VCaP (cell line): ENCODE results near the gene CHAF1B.

Experiments
- H3K27ac ChIP-seq: fragments of 450-650 bp; 2 replicates; pipeline ENCODE4 v1.5.1; 2017
- TF ChIP-seq, protein P1 (sequence below): fragments of 450-650 bp; conservative IDR thresholded peaks from 2 replicates; pipeline ENCODE4 v1.5.1; 2017; ENCODE audit warnings: mild to moderate bottlenecking, moderate library complexity

Gene CHAF1B

DNA sequence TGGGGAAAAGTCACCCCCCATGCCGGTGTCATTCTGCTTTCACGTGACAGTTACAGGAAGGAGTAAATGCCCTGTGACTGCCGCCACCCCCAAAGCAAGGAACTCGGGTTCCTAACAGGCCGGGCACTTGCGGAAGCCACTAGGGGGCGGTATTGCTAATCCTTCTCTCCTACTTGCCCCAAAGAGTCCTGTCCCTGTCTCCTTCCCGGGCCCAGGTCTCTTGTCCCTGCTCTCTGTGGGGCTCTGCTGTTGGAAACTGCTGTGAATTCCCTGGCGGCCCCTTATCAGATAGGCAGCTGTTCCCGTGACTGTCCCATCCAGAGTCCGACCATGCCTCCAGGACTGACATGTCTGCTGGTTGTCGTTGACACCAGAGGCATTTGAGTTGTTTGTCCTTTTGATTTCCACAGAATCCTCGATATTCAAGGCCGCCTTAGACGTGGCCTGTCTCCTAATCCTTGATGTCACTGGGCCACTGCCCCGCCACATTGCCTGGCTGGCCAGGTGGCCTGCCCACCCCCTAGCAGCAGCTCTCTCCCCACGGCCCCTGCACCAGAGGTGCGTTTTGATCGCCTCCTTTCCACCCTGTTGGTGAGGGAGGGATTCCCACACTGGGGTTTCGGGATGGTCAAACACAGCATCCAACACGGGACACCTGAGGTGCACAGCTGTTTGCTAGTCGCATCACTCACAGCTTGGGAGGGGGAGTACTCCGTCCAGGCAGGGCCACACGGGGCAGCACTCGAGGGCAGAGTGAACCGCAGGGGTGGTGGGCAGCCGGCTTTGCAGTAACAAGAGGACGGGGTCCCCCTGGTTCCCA lies 37.3 kb downstream of the CHAF1B start:
- TF ChIP-seq, protein P1, sequence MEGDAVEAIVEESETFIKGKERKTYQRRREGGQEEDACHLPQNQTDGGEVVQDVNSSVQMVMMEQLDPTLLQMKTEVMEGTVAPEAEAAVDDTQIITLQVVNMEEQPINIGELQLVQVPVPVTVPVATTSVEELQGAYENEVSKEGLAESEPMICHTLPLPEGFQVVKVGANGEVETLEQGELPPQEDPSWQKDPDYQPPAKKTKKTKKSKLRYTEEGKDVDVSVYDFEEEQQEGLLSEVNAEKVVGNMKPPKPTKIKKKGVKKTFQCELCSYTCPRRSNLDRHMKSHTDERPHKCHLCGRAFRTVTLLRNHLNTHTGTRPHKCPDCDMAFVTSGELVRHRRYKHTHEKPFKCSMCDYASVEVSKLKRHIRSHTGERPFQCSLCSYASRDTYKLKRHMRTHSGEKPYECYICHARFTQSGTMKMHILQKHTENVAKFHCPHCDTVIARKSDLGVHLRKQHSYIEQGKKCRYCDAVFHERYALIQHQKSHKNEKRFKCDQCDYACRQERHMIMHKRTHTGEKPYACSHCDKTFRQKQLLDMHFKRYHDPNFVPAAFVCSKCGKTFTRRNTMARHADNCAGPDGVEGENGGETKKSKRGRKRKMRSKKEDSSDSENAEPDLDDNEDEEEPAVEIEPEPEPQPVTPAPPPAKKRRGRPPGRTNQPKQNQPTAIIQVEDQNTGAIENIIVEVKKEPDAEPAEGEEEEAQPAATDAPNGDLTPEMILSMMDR, result peak; percentile 95
- peak overlapping the region; percentile 43 for H3K27ac ChIP-seq

DNA sequence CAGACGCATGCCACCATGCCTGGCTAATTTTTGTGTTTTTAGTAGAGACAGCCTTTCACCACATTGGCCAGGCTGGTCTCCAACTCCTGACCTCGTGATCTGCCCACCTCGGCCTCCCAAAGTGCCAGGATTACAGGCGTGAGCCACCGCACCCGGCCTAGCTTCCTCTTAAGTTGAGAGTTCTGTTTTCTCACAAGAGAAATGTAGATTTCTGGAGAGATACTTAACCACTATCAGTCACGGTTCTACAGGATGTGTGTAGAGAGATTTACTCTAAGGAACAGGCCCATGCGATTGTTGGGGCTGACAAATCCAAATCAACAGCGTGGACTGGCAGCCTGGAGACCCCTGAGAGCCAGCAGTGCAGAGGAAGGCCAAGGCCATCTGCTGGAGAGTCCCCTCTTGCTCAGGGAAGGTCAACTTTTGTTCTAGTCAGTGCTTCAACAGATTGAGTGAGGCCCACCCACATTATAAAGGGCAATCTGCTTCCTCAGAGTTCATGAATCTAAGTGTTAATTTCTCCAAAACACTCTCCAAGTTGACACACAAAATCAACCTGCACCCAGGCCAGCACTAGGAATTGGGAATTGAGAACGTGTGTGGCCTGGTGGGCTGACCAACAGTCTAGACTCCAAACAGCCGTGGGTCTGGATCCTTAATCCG lies 38.7 kb downstream of the CHAF1B start:
- no peak overlapping the region for H3K27ac ChIP-seq
- TF ChIP-seq, protein P1, result no peak

DNA sequence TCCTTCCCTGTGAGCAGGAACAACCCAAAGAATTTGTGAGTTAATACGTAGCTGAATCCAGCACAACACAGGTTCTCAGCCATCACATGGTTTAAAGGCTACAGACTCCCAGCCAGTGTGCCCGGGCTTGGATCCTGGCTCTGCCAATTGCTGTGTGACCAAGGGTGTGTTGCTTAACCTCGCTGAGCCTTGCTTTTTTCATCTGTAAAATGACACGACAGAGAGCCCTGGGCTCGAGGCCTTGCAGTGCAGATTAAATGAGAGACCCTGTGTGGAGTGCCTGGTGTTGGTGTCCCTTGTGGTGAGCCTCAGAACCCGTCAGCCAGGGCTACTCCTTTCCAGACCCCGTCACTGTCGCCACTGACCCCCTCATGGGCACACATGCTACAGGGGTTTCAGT lies 39.4 kb downstream of the CHAF1B start:
- TF ChIP-seq, protein P1, result no peak
- H3K27ac ChIP-seq, result no peak overlapping the region

DNA sequence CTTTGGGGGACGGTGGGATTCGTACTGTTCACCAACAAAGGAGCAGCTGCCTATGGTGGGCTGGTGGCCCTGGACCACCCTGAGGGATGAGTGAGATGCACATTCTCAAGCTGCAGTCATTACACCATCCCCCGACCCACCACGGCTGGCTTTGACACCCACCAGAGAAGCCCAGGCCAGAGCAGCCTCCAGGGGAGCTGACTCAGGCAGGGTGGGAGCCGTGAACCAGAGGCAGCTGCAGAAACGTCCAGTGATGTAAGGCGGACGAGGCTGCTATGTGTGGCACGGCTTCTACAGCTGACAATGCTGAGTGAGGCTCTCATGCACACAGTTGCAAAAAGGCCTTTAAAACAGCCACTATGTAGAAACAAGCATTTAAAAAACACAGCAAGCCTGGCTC lies 40.1 kb downstream of the CHAF1B start:
- H3K27ac ChIP-seq, result no peak overlapping the region
- TF ChIP-seq, protein P1, result no peak

DNA sequence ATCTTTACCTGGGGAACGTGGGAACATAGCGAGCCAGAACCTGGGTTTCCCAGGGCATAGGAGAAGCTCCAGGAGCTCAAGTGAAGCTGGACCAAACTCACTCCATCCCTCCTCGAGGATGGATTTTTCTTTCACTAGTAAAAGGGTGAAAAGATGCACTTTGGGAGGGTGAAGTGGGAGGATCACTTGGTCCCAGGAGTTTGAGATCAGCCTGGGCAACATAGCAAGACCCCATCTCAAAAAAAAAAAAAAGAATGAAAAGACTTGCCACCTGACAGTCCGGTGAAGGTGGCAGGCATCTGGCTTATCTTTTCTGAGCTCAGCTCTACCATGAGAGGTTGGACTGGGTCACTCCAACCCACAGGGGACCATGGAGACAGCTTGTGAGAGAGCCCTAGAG lies 42.3 kb downstream of the CHAF1B start:
- TF ChIP-seq, protein P1, result no peak
- no peak overlapping the region for H3K27ac ChIP-seq

DNA sequence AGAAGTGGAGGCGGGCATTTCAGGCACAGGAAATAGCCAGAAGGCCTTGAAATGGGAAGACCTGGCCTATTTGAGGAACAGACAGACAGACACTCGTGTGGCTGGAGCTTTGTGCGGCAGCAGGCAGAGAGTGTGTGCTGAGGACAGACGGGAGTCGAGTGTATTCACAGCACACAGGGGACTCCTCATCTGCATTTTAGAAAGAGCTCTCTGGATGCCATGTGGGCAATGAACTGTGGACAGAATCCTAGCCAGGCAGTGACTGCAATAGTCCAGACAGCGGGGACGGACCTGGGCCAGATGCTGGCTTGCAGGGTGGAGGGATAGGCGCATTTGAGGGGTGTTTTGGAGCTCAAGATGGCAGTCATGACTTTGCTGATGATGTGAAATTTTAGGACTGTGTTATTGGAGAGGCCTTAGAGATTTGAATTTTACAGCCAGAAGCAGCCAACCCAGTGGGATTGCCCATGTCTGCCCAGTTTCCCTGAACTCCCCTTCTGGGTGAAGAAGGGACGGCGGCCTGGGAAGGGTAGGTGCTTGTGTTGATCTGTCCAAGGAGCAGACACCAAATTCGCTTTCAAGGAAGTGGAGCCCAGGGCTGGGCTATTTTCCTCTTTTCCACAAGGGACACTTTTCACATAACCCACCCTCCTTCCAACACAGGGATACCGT lies 43.7 kb downstream of the CHAF1B start:
- TF ChIP-seq, protein P1, result no peak
- no peak overlapping the region for H3K27ac ChIP-seq

DNA sequence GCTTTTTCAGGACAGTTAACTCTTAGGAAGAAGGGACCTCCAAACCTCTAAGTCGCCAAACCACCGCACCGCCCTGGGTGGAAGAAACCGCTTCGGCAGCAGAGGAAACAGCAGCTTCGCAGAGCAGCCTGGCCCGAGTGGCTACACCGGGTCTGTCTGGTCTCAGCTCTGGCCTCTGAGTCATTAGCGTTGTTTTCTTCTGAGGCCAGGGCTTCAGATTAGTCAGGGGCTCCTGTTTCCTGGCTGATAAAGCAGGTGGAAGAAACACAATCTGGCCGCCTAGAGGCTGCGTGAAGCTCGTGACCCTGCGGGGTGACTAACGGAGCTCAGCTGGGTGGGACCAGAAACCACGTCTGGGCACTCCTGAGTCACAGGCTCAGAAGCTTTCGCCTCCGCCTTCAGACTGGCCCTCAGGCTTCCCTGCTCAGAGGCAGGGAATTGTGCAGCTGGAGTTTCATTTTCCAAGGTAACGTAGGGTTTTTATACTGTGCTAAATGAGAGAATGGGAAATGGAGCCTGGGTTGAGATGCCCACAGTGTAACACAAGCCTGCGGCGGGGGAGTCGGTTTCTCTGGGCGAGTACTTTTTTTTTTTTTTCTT lies 44.9 kb downstream of the CHAF1B start:
- no peak overlapping the region for H3K27ac ChIP-seq
- TF ChIP-seq, protein P1, result no peak
